K562 (cell line): Measurements from ENCODE around the gene TET2. TPM values are rescaled to one million over a fixed set of nuclear protein-coding genes. Genes with fewer than 3 reads are reported as not detected.

Experiments
- ATAC-seq: fragments of 200-7000 bp; cut with Tn5 transposase; 3 replicates; pipeline ENCODE4 v1.9.1; 2020; ENCODE audit warnings: moderate library complexity
- BruUV-seq: library from RNA; stranded (reverse); fragments of 400-500 nt; replicated peaks from 2 replicates; lab custom pipeline; 2021; lab: Mats Ljungman, UMichigan
- CTCF ChIA-PET: fragments of 300-600 bp; formaldehyde crosslinking; extraction: SDS; loops from one replicate; lab custom pipeline; 2021; ENCODE audit warnings: low intra/inter-chr PET ratio; lab: Yijun Ruan, JAX
- POLR2A ChIA-PET: fragments of 300-600, 350-650 bp; sonication (Branson Sonifier 250); formaldehyde crosslinking; extraction: SDS; loops from one replicate; lab custom pipeline; 2021; ENCODE audit warnings: antibody characterized with exemption, inconsistent platforms; lab: Yijun Ruan, JAX
- DNase-seq, 4 experiments: peaks; one replicate each; pipeline versions ENCODE4 v3.0.0 to v3.0.0-alpha.2; 2011 to 2018; ENCODE audit warnings: low spot score in 3 of 4, mixed read lengths in 3 of 4; ENCODE audit errors: extremely low read depth in 1 of 4
- FAIRE-seq: peaks from 2 replicates; lab custom pipeline; 2011; peaks lifted over from hg19 to GRCh38; lab: Jason Lieb, UNC
- H2AFZ ChIP-seq: 2 replicates; pipeline ENCODE4 v1.6.0; 2011; ENCODE audit warnings: low read depth, low read length, control low read depth, inconsistent platforms
- H3K27ac ChIP-seq: fragments of 200-600 bp; 3 replicates; pipeline ENCODE4 v1.8.0; 2011; ENCODE audit warnings: low read depth, mild to moderate bottlenecking, control low read depth, inconsistent platforms, low read length, moderate library complexity, mixed read lengths; ENCODE audit errors: extremely low read depth
- H3K27me3 ChIP-seq, 2 experiments: fragments of 300-600 bp in 1 of 2; 2 replicates in 1 of 2; 3 replicates in 1 of 2; pipeline versions ENCODE4 v1.6.0 to v1.8.0; 2011; ENCODE audit warnings: inconsistent platforms in 2 of 2, low read length in 2 of 2, mild to moderate bottlenecking in 1 of 2, mixed read lengths in 1 of 2, moderate library complexity in 1 of 2; ENCODE audit not compliant: control insufficient read depth in 2 of 2, insufficient read depth in 2 of 2
- H3K36me3 ChIP-seq: fragments of 300-600 bp; 3 replicates; pipeline ENCODE4 v1.8.0; 2011; ENCODE audit warnings: mild to moderate bottlenecking, low read length, inconsistent platforms; ENCODE audit not compliant: control insufficient read depth, insufficient read depth
- H3K4me1 ChIP-seq, 2 experiments: fragments of 200-600 bp in 1 of 2; replicated peaks in 1 of 2; 2 replicates in 1 of 2; 3 replicates in 1 of 2; pipeline versions ENCODE4 v1.5.1 to v1.8.0; 2011; ENCODE audit warnings: inconsistent platforms in 2 of 2, low read length in 2 of 2, mild to moderate bottlenecking in 1 of 2, mixed read lengths in 1 of 2, moderate library complexity in 1 of 2; ENCODE audit not compliant: control insufficient read depth in 2 of 2, insufficient read depth in 2 of 2
- H3K4me2 ChIP-seq: 2 replicates; pipeline ENCODE4 v1.6.1; 2011; ENCODE audit warnings: low read length, control low read depth, inconsistent platforms, mixed read lengths; ENCODE audit not compliant: insufficient read depth
- H3K4me3 ChIP-seq: fragments of 200-600 bp; sonication (generic), shearing (Covaris generic); 2 replicates; pipeline ENCODE4 v1.5.1; 2016; ENCODE audit warnings: control low read depth, inconsistent platforms
- H3K79me2 ChIP-seq: fragments of 200-600 bp; 3 replicates; pipeline ENCODE4 v1.8.0; 2011; ENCODE audit warnings: low read length, inconsistent platforms; ENCODE audit not compliant: control insufficient read depth, insufficient read depth
- H3K9ac ChIP-seq, 2 experiments: 2 replicates each; pipeline versions ENCODE4 v1.6.0 to v1.6.1; 2011; ENCODE audit warnings: low read depth in 2 of 2, low read length in 2 of 2, control low read depth in 1 of 2, inconsistent platforms in 1 of 2, mild to moderate bottlenecking in 1 of 2, mixed read lengths in 1 of 2; ENCODE audit not compliant: insufficient read depth in 1 of 2
- H3K9me1 ChIP-seq: one replicate; pipeline ENCODE4 v1.6.0; 2011; ENCODE audit warnings: inconsistent platforms, mild to moderate bottlenecking, low read length, moderate library complexity; ENCODE audit not compliant: control insufficient read depth, insufficient read depth
- H3K9me3 ChIP-seq: replicated peaks from 2 replicates; pipeline ENCODE4 v1.5.1; 2011; ENCODE audit warnings: low read depth, low read length, inconsistent platforms; ENCODE audit not compliant: control insufficient read depth, insufficient read depth
- H4K20me1 ChIP-seq: replicated peaks from 2 replicates; pipeline ENCODE4 v1.6.1; 2011; ENCODE audit warnings: low read length, inconsistent platforms, mixed read lengths; ENCODE audit not compliant: control insufficient read depth, insufficient read depth
- ASH1L ChIP-seq: fragments of 450-650 bp; IDR thresholded peaks from 2 replicates; pipeline ENCODE4 v1.6.1; 2018; ENCODE audit warnings: borderline replicate concordance, mild to moderate bottlenecking, low read depth; ENCODE audit not compliant: partially characterized antibody
- FOXJ2 ChIP-seq: fragments of 200-800 bp; sonication (Bioruptor generic); IDR thresholded peaks from 2 replicates; pipeline ENCODE4 v1.6.1; 2016; ENCODE audit warnings: missing genetic modification characterization, missing compliant biosample characterization
- NR2C1 ChIP-seq, 2 experiments: fragments of 450-650 bp; IDR thresholded peaks; 2 replicates each; pipeline ENCODE4 v1.6.1; 2017; ENCODE audit warnings: mild to moderate bottlenecking in 2 of 2, antibody characterized with exemption in 1 of 2, inconsistent platforms in 1 of 2, missing compliant biosample characterization in 1 of 2, missing genetic modification characterization in 1 of 2
- NR2C2 ChIP-seq, 2 experiments: fragments of 200-800 bp in 1 of 2; sonication (Bioruptor generic) in 1 of 2; sonication (generic) in 1 of 2; formaldehyde crosslinking in 1 of 2; IDR thresholded peaks; 2 replicates each; pipeline versions ENCODE4 v1.6.1 to v1.8.0; 2016 to 2022; ENCODE audit warnings: mild to moderate bottlenecking in 1 of 2, missing compliant biosample characterization in 1 of 2, missing genetic modification characterization in 1 of 2, missing genetic modification reagents in 1 of 2
- PKNOX1 ChIP-seq: fragments of 450-650 bp; IDR thresholded peaks from 2 replicates; pipeline ENCODE4 v1.6.1; 2016
- USF1 ChIP-seq: sonication (generic); formaldehyde crosslinking; IDR thresholded peaks from 2 replicates; pipeline ENCODE4 v1.9.0; 2022; ENCODE audit warnings: mild to moderate bottlenecking, missing genetic modification reagents
- ZNF518B ChIP-seq: fragments of 250-450 bp; sonication (Bioruptor Pico); IDR thresholded peaks from 2 replicates; pipeline ENCODE4 v1.5.0; 2021; ENCODE audit warnings: mild to moderate bottlenecking, moderate library complexity
- in situ Hi-C: fragments of 300-500 bp; cut with MboI; formaldehyde crosslinking; loops from 4 replicates; pipeline ENCODE4 v1.15.0; 2018; ENCODE audit warnings: inconsistent platforms, mixed read lengths
- intact Hi-C: fragments of 100-400 bp; cut with micrococcal nuclease; formaldehyde crosslinking; loops from 2 replicates; pipeline ENCODE4 v1.14.2; 2022
- polyA plus RNA-seq, 8 experiments: library from polyadenylated mRNA; depleted of rRNA in 4 of 8; stranded (reverse) in 5 of 8; unstranded in 3 of 8; fragments of >200 nt; fragmentation: Nextera tagmentation in 2 of 8; fragmentation: Illumina TruSeq in 1 of 8; extraction: Ambion mirVana in 2 of 8; extraction: Trizol in 1 of 8; gene quantifications; 2 replicates each; pipeline versions ENCODE4 v1.2.1 to v1.2.3, GENCODE V29; 2011 to 2014; ENCODE audit warnings: inconsistent platforms in 1 of 8, missing spikeins in 1 of 8
- total RNA-seq, 7 experiments: library from RNA; depleted of rRNA in 6 of 7; stranded (reverse); fragments of >200 nt in 6 of 7; fragmentation: Illumina TruSeq in 2 of 7; extraction: Trizol in 2 of 7; gene quantifications; 2 replicates each; pipeline versions ENCODE4 v1.2.1 to v1.2.3, GENCODE V29; 2011 to 2021; ENCODE audit warnings: low replicate concordance in 1 of 7

The TET2 gene
- total and polyA plus RNA-seq, 9 of the 15 experiments (the other 6 are each of a cell fraction or from before 2014, with no cell fraction given) = 0.80 to 11.1 (median 4.9) TPM

- H3K9ac ChIP-seq = no peak overlapping the region
- no peaks in the 10 kb centered on the region for H3K9me1 ChIP-seq
- no peaks in the 10 kb centered on the region for H3K36me3 ChIP-seq
- no peaks in the 10 kb centered on the region for H3K9me3 ChIP-seq
- ChIA-PET POLR2A (interaction anchor here (0.7 kb wide), 1 partner anchor 124 kb away, joined by 5 read pairs; no protein-coding TSS in a partner anchor), CTCF (no interaction called here)
- intact Hi-C loops (no loop called here), in situ Hi-C loops (no loop called here)
- DNase-seq (no peak), FAIRE-seq (no peak), ATAC-seq (no peak; the same call in 2 of the 3 replicates)
- BruUV-seq = no TSS peak
- H3K4me3 ChIP-seq = no peak overlapping the region
- no peak overlapping the region for H3K27ac ChIP-seq
- H3K4me1 ChIP-seq = no peaks in the 10 kb centered on the region
- H2AFZ ChIP-seq = no peak overlapping the region
- H4K20me1 ChIP-seq = no peaks in the 10 kb centered on the region; the same call in 1 of the 2 replicates
- no peaks in the 10 kb centered on the region for H3K79me2 ChIP-seq
- H3K27me3 ChIP-seq = no peaks in the 10 kb centered on the region
- H3K4me2 ChIP-seq = no peak overlapping the region
- TF ChIP-seq NR2C1 (IDR thresholded peaks at IDR 0.05) (no peak), NR2C1 (tag; IDR thresholded peaks at IDR 0.05) (0 out of 2 replicates have a peak, but pooled peaks have one; percentile 20), ASH1L (no peak), FOXJ2 (no peak), PKNOX1 (peak; percentile 38; the same call in 1 of the 2 replicates), ZNF518B (CRISPR knock-in tag) (no peak), USF1 (CRISPR knock-in tag) (no peak), NR2C2 (CRISPR knock-in tag; IDR thresholded peaks at IDR 0.05) (no peak), NR2C2 (tag; IDR thresholded peaks at IDR 0.05) (0 out of 2 replicates have a peak, but pooled peaks have one; percentile 16)
Observed at GRCh38 chr4:105179539-105180401, 33.1 kb downstream of the TET2 start.
